ENCODE data around the gene SYT10. TPM values are rescaled to one million over a fixed set of nuclear protein-coding genes. Genes with fewer than 3 reads are reported as not detected.

SYT10 gene
- total RNA-seq, 6 experiments from 2014 or later, result 0.04 to 0.95 (median 0.18) TPM

- no peak for ATAC-seq
- no peaks in the 10 kb centered on the region for H3K4me1 ChIP-seq
- no peaks in the 10 kb centered on the region for H3K9me3 ChIP-seq
- TF ChIP-seq CTCF (IDR thresholded peaks at IDR 0.05) (no peak), POLR2A (IDR thresholded peaks at IDR 0.05) (no peak)
- intact Hi-C loops (cut with DNase I), result no loop called here
- H3K27me3 ChIP-seq, result peaks cover 0 to 7% of the 10 kb centered on the region in 2 donors
- H3K36me3 ChIP-seq, result no peaks in the 10 kb centered on the region
- DNase-seq, result no peak
- no peak overlapping the region for H3K27ac ChIP-seq
- no peak overlapping the region for H3K4me3 ChIP-seq
- 76% methylated on average over 9 of the region's 9 CpGs for WGBS (ENCODE audit: insufficient coverage, low coverage, low lambda C conversion rate, missing lambda C conversion rate)
Observed at GRCh38 chr12:33440477-33440876, 858 bp upstream of the SYT10 start.

- no peak overlapping the region for H3K27ac ChIP-seq
- peak in 1 of 3 donors; percentile 48 for DNase-seq
- intact Hi-C loops (cut with DNase I), result no loop called here
- WGBS (ENCODE audit: insufficient coverage, low coverage, low lambda C conversion rate, missing lambda C conversion rate), result 5% methylated on average over 23 of the region's 68 CpGs
- TF ChIP-seq POLR2A (IDR thresholded peaks at IDR 0.05), result no peak
- no peak for TF ChIP-seq CTCF (IDR thresholded peaks at IDR 0.05)
- peak in 3 of 4 donors; percentile 12 to 20 (median 18) for ATAC-seq
- peaks cover 0 to 7% of the 10 kb centered on the region in 2 donors for H3K27me3 ChIP-seq
- H3K4me1 ChIP-seq, result no peaks in the 10 kb centered on the region
- no peaks in the 10 kb centered on the region for H3K36me3 ChIP-seq
- H3K9me3 ChIP-seq, result no peaks in the 10 kb centered on the region
- H3K4me3 ChIP-seq, result peak overlapping the region; percentile 26 to 52 (median 43)
Observed at GRCh38 chr12:33438851-33439586, 600 bp downstream of the SYT10 start.

- Histone ChIP-seq H3K27ac (no peak overlapping the region), H3K36me3 (no peaks in the 10 kb centered on the region), H3K4me1 (no peaks in the 10 kb centered on the region), H3K9me3 (no peaks in the 10 kb centered on the region), H3K4me3 (peak overlapping the region in 2 of 3 donors; percentile 43 to 52), H3K27me3 (peaks cover 0 to 7% of the 10 kb centered on the region in 2 donors)
- no peak for DNase-seq
- TF ChIP-seq POLR2A (IDR thresholded peaks at IDR 0.05), result no peak
- no peak for TF ChIP-seq CTCF (IDR thresholded peaks at IDR 0.05)
- no peak for ATAC-seq
- 17% methylated on average over 22 of the region's 28 CpGs for WGBS (ENCODE audit: insufficient coverage, low coverage, low lambda C conversion rate, missing lambda C conversion rate)
- intact Hi-C loops (cut with DNase I), result no loop called here
Observed at GRCh38 chr12:33438025-33438772, 1.4 kb downstream of the SYT10 start.

- DNase-seq (no peak), ATAC-seq (no peak)
- H3K36me3 ChIP-seq, result no peaks in the 10 kb centered on the region
- peaks cover 0 to 7% of the 10 kb centered on the region in 2 donors for H3K27me3 ChIP-seq
- no peaks in the 10 kb centered on the region for H3K9me3 ChIP-seq
- TF ChIP-seq CTCF (IDR thresholded peaks at IDR 0.05), result no peak
- TF ChIP-seq POLR2A (IDR thresholded peaks at IDR 0.05), result no peak
- no peaks in the 10 kb centered on the region for H3K4me1 ChIP-seq
- intact Hi-C loops (cut with DNase I), result no loop called here
- 41% methylated on average over 7 of the region's 7 CpGs for WGBS (ENCODE audit: insufficient coverage, low coverage, low lambda C conversion rate, missing lambda C conversion rate)
- H3K27ac ChIP-seq, result no peak overlapping the region
- no peak overlapping the region for H3K4me3 ChIP-seq
Observed at GRCh38 chr12:33437598-33437997, 2.0 kb downstream of the SYT10 start.
